AG10803 (cell line): ENCODE measurements around the gene ADPRHL1.

Experiments
- DNase-seq: peaks from one replicate; pipeline ENCODE4 v3.0.0; 2010; ENCODE audit warnings: low read depth
- H3K4me3 ChIP-seq: 2 replicates; pipeline ENCODE4 v1.5.1; 2011; ENCODE audit warnings: mild to moderate bottlenecking, low read length, control low read depth
- TF ChIP-seq, protein P1 (sequence below): conservative IDR thresholded peaks from 2 replicates; pipeline ENCODE4 v1.5.1; 2011; ENCODE audit warnings: mild to moderate bottlenecking, low read length, control low read depth, inconsistent platforms

ADPRHL1 gene

DNA sequence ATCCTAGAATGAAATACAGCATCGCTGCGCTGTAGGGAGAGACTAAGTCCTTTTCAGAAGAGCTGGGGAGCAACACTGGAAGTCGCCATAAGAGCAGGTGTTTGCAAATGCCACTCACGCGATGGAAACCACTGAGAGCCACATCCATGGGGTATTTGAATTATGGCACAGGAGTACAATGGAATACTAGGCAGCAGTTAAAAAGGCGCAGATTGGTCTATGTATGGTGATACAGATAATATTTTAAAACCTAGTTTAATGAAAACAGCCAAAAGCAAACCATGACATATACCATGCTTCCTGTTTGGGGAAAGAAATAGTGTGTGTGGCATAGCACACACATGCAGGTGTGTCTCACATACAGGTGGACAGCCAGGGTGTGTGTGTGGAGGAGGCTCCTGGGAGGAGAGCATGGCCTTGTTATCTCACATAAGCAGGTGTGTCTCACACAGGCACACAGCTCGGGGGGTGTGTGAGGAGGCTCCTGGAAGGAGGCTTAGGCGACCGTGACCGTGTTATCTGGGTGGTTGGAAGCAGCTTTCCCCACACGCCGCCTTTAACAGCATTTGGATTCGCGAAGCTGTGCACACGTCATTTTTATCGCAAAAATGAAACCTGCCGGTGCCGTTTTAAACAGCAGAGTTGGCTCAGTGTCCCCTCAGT lies 33.6 kb downstream of the ADPRHL1 start:
- no peak overlapping the region for H3K4me3 ChIP-seq
- no peak for DNase-seq
- TF ChIP-seq, protein P1, sequence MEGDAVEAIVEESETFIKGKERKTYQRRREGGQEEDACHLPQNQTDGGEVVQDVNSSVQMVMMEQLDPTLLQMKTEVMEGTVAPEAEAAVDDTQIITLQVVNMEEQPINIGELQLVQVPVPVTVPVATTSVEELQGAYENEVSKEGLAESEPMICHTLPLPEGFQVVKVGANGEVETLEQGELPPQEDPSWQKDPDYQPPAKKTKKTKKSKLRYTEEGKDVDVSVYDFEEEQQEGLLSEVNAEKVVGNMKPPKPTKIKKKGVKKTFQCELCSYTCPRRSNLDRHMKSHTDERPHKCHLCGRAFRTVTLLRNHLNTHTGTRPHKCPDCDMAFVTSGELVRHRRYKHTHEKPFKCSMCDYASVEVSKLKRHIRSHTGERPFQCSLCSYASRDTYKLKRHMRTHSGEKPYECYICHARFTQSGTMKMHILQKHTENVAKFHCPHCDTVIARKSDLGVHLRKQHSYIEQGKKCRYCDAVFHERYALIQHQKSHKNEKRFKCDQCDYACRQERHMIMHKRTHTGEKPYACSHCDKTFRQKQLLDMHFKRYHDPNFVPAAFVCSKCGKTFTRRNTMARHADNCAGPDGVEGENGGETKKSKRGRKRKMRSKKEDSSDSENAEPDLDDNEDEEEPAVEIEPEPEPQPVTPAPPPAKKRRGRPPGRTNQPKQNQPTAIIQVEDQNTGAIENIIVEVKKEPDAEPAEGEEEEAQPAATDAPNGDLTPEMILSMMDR, result no peak

DNA sequence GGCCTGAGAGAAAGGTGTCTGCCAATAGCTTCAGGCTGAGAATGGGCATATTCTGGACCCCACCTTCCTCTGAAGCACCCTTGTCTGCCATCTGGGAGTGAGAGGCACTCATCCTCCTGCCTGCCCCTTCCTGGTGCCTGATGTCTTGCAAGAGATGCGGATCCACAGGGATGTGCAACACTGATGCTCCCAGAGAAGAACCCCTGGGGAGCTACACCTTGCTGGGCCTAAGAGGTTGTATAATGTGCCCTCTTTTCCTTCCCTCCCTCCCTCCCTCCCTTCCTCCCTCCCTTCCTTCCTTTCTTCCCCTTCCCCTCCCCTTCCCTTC lies 34.6 kb downstream of the ADPRHL1 start:
- TF ChIP-seq, protein P1, result no peak
- no peak overlapping the region for H3K4me3 ChIP-seq
- DNase-seq, result no peak

DNA sequence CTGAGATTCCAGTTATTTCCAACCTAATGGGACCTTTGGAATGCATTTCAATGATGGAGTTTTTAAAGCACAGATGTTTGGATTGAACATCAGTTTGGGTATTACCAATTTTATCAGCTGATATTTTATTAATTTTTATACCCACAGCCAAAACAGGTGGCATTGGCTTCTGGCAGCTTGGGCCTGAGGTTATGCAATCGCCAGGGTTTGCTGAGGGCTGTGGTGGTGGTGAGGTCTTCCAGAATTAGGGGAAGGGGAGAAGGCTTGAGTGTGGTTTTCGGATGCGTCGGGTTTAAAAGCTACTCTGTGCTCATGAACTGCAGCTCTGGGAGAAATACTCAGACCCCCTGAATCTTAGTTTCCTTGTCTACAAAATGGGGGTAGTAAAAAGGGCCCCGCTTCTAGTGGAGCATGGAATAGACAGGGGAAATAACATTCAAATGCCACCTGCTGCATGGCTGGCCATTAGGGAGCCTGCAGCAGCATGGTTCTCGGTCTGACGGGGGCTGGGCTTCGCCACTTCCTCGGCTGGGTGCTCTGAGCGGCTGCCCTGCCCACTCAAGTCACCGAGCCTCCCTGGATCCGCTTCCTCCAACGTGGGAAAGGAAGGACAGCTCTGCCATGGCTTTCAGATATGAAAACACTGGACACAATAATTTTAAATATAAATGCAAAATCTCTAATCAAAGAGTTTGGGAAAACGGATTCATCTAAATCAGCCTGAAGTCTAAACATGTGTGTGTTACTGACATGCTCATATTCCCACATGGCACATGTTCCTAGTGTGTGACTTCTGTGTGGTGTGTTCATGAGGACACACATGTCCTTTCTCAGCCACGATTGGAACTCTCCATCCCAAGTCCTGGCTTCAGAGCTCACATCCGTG lies 35.2 kb downstream of the ADPRHL1 start:
- DNase-seq, result no peak
- TF ChIP-seq, protein P1, result no peak
- H3K4me3 ChIP-seq, result no peak overlapping the region

DNA sequence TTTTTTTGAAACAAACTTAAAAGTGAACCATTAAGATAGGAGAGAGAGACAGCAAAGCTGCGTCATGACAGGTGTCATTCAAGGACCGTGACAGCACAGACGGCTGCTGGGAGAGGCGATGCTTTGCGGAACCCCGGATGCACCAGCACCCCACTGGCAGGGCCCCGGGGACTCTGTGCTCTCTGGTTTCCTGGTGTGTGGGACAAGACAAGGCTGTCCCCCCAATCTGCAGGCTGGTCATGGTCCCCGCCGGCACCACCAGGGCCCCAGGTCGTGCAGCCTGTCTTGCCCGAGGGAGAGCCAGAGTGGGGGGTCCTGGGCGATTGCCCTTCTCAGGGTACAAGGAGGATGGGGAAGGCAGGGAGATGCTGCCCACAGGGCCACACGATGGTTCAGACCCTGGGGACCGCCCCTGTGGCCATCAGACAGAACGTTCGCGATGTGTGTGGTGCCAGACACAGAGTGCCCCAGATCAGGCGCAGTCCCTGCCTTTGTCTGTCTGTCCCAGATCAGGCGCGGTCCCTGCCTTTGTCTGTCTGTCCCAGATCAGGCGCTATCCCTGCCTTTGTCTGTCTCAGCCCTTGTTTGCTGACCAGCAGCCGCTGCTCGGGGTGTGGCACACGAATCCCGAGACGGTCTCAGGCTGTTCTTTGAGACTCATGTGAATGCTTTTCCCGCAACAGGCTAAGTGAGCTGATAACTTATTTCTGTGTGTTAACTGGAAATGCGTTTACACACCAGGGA lies 36.1 kb downstream of the ADPRHL1 start:
- TF ChIP-seq, protein P1, result no peak
- no peak for DNase-seq
- H3K4me3 ChIP-seq, result no peak overlapping the region

DNA sequence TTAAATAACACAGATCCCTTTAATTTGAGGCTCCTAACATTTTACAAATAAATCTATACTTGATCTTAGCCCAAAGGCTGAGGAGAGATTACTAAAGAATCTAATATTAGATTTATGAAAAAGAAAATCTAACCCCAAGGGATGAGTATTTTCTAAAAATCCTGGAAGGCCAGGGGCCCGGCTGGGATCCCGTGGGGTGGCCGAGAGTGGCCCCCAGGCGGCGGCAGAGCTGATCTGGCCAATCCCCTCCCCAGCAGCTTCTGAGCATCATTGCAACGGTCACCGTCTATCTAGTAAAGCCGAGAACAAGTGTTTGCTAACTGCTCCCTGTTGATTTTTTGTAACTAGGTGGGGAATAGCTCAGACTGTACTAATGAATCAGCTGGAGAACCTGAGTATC lies 37.5 kb downstream of the ADPRHL1 start:
- TF ChIP-seq, protein P1, result no peak
- DNase-seq, result no peak
- no peak overlapping the region for H3K4me3 ChIP-seq

DNA sequence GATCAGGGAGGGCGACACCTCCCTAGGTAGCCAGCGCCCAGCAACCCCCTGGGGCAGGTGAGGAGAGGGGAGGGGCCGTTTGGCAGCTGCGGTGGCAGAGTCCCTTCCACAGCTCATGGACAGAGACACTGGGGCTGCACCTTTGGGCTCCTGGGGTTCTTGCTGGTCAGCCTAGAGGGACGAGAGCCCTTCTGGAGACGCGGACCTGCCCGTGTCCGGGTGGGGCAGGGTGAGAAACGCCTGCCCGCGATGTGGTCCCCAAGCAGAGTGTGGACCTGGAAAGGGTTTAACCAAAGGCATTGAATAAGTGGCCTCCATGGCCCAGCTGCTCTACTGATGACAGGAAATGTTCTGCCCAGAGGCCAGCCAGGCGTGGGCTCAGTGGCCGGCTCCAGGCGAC lies 38.3 kb downstream of the ADPRHL1 start:
- no peak overlapping the region for H3K4me3 ChIP-seq
- no peak for DNase-seq
- TF ChIP-seq, protein P1, result no peak
